Measurements from ENCODE around the gene SLC23A2.

Gene SLC23A2

DNA sequence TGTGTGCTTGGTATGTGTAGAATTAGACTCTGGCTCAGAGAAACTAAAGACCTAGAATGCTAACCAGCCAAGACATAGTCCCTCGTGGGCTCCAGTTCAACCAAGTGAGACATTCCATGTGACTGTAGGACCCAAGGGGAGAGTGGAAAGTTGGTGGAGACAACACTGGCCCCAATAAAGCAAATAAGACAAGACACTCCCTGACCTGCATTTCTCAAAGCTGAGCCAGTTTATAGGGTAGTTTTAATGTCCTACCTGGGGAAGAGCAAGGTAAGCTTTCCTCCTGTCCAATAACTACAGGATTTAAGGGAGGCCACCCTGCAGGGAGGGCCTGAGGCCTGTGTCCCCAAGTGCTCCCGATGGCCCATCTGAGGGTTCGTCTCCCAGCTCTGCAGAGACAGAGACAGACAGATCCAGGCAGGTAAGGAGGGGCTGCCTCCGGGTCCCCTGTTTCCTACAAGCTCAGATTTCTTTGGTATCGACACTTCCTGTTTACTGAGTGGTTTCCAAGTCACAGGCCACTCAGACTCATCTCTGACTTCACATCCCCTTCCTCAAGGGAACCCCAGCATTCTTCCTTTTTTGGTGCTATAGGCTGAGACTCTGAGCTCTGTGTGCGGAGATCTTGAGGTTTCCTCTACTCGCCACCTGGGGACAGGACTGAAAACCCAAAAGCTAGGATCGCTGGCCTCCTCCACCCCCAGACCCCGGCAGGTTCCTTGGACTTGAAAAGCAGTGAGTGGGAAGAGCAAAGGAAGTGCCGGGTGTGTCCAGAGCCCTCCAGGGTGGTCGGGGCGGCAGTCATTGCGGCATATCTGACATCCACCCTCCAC lies 187.2 kb downstream of the SLC23A2 start:
- peak; percentile 47 for DNase-seq (ENCODE audit: low read depth)

DNA sequence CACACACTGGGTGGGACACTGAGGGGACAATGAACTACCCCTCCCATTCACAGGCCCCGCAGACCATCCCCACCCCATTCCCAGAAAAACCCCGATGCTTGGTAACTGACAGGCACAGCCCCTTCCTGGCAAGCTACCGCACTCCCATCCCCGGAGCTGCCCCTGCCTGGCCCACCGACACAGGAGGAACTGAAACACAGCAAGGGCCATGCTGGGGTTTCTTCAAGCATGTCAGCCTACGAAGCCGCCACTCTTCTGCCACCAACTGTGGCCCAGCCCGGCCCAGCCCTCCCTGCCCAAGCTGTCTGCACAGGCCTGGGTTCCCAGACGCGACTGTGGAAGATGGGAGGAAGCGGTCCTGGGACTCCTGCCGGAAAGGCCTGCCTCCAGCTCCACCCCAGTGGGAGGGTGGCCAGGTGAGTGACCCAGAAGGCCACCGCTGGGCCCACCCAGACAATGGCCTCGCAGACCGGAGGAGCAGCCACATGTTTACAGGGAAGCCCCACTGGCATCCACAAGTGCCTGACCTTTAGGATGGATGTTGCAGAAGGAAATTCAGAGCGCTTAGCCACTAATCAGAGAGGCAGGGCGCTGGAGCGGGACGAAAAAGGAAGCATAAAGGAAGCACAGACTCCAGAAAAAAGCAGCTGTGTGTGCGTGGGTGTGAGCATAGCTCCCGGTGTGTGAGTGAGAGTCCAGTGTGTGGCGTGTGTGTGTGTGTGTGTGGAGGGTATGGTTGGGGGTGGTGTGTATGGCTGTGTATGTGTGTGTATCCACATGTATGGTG lies 188.0 kb downstream of the SLC23A2 start:
- no peak for DNase-seq (ENCODE audit: low read depth)

GRCh38 chr20:4812641-4813075 lies 188.7 kb downstream of the SLC23A2 start:
- DNase-seq (ENCODE audit: low read depth), result no peak

- no peak for DNase-seq (ENCODE audit: low read depth)
These were observed 189.1 kb downstream of the SLC23A2 start for GRCh38 chr20:4812216-4812615.

DNA sequence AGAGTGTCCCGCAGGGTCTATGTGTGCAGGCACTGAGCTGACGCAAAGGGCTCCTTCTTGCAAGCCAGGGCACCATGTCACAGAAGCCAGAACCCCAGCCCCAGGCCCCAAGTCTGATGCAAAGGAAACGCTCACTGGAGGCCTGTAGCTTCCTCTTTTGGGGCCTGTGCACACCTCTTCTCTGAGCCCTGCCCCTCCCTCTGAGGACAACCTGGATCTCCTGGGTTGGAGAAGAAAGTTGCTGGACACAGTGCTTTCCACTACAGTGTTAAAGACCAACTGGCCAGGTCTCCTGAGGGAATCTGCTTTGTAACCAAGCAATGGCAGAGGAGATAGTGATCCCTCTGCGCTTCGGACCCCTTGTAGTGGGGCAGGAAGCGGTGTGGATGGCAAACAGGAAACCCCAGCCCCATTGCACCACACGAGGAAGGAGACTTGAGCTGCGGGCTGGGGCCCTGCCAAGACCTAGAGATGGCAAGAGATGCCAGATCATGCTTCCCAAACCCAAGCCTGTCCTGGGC lies 189.6 kb downstream of the SLC23A2 start:
- peak; percentile 64 for DNase-seq (ENCODE audit: low read depth)

DNA sequence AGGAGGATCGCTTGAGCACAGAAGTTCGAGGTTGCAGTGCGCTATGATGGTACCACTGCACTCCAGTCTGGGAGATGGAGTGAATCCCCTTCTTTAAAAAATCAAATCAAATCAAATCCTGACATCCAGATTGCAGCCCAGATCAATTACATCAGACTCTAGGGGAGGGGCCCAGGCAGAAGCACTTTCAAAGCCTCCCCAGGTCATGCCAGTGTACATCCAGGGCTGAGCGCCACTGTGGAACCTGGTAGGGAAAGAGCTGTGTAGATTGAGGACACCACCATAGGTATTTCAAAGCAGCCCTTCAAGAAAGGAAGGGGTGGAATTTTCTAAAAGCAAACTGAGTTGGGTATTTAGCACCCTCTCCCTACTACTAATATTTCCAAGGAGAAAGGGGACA lies 190.1 kb downstream of the SLC23A2 start:
- DNase-seq (ENCODE audit: low read depth), result no peak

DNA sequence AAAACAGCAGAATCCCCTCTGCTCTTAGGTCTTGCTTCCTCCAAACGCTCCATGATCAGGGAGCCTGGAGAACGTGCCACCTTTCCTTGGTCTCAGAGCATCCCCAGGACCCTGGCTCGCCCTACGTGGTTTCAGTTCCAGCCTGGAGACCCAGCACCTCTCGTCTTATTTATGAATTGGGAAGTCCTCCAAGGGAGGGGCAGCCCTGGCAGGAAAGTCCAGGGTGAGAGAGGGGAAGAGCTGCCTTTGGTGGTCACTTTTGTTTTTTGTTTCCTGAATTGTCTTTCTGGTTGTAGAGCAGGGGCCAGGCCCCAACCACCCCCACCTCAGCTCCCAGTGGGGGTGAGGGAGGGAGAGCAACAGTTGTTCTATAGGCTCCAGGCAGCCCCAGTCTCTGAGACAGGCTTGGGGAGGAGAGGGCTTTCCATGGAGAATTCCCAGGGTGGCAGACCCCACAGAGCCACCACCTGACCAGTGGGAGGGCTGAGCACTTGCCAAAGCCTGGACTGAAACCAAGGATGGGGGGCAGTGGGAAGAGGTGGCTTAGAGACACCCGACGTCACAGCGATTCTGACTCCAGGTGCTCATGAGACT lies 190.8 kb downstream of the SLC23A2 start:
- DNase-seq (ENCODE audit: low read depth), result no peak

- no peak for DNase-seq (ENCODE audit: low read depth)
These were observed 191.6 kb downstream of the SLC23A2 start for GRCh38 chr20:4809707-4810106.

DNA sequence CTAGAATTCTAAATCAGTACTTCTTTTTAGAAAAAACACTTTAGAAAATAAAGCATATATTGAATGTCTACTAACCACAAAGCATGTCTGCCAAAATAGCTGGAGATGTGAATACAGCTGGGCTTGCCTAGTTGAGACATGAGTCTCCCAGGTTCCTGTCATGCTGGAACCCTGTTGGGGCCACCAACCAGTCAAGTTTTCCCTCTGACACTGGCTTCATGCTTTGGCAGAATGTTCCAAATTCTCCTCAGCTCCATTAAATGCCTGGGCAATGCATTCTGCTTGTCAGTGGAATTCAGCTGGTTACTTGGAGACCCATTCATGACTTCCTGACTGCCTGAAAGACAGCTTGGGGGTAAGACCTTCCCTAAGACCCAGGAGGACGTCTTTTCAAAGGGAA lies 192.4 kb downstream of the SLC23A2 start:
- DNase-seq (ENCODE audit: low read depth), result no peak

- DNase-seq (ENCODE audit: low read depth), result no peak
These were observed 195.5 kb downstream of the SLC23A2 start for GRCh38 chr20:4805663-4806449.

GRCh38 chr20:4802527-4802926 lies 198.8 kb downstream of the SLC23A2 start:
- DNase-seq (ENCODE audit: low read depth), result no peak
